Fibroblast of pulmonary artery (primary cell): Measurements from ENCODE around the gene ERF.

ENCODE experiments used
- DNase-seq: peaks from one replicate; pipeline ENCODE4 v3.0.0-alpha.2; 2010; ENCODE audit warnings: low read depth
- H3K4me3 ChIP-seq: replicated peaks from 2 replicates; pipeline ENCODE4 v1.5.1; 2011; ENCODE audit warnings: low read depth, mild to moderate bottlenecking, control low read depth, low read length, moderate library complexity
- TF ChIP-seq, protein P1 (sequence below): IDR thresholded peaks from 2 replicates; pipeline ENCODE4 v1.5.1; 2011; ENCODE audit warnings: mild to moderate bottlenecking, control low read depth, low read length, inconsistent platforms; ENCODE audit errors: missing control alignments

Gene ERF

DNA sequence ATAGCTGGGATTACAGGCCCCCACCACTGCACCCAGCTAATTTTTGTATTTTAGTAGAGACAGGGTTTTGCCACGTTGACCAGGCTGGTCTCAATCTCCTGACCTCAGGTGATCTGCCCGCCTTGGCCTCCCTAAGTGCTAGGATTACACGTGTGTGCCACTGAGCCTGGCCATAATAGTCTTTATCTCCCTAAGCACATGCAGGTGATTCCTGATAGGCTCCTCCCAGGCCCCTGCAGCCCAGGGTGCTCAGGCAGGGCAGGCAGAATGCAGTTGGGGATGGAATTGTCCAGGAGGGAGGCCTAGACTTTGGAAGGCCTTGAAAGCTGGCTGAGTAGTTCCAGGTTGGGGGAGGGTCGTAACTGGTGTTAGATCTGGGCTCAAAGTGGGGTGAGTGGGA is 26.3 kb downstream of the ERF start:
- H3K4me3 ChIP-seq = no peak overlapping the region
- TF ChIP-seq, protein P1, sequence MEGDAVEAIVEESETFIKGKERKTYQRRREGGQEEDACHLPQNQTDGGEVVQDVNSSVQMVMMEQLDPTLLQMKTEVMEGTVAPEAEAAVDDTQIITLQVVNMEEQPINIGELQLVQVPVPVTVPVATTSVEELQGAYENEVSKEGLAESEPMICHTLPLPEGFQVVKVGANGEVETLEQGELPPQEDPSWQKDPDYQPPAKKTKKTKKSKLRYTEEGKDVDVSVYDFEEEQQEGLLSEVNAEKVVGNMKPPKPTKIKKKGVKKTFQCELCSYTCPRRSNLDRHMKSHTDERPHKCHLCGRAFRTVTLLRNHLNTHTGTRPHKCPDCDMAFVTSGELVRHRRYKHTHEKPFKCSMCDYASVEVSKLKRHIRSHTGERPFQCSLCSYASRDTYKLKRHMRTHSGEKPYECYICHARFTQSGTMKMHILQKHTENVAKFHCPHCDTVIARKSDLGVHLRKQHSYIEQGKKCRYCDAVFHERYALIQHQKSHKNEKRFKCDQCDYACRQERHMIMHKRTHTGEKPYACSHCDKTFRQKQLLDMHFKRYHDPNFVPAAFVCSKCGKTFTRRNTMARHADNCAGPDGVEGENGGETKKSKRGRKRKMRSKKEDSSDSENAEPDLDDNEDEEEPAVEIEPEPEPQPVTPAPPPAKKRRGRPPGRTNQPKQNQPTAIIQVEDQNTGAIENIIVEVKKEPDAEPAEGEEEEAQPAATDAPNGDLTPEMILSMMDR = no peak
- DNase-seq = no peak

DNA sequence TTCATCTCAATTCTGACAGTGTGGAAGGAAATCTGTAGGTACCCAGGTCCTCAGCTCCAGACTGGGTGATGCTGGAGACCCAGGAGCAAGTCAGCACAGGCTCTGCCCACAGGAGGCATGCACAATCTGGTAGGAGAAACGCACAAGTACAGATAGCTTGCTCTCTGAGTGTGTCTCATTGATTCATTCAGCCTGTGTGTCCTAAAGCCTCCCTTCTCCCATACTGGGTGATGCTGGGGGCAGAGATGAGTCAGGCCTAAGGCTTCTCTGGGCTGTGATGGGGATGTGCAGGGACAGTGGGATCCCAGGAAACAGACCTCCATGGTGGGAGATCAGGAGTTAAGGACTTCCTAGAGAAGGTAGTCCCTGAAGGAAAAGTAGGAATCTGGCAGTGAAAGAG is 28.0 kb downstream of the ERF start:
- TF ChIP-seq, protein P1 = no peak
- no peak overlapping the region for H3K4me3 ChIP-seq
- DNase-seq = no peak

DNA sequence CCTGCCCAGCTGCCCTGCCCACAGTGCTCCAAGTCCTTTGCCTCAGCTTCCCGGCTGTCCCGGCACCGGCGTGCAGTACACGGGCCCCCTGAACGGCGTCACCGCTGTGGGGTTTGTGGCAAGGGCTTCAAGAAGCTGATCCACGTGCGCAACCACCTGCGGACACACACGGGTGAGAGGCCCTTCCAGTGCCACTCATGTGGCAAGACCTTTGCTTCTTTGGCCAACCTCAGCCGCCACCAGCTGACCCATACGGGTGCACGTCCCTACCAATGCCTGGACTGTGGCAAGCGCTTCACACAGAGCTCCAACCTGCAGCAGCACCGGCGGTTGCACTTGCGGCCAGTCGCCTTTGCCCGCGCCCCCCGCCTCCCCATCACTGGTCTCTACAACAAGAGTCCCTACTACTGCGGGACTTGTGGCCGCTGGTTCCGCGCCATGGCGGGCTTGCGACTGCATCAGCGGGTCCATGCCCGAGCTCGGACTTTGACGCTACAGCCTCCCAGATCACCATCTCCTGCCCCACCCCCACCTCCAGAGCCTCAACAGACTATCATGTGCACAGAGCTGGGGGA is 29.1 kb downstream of the ERF start:
- TF ChIP-seq, protein P1 = no peak
- no peak overlapping the region for H3K4me3 ChIP-seq
- no peak for DNase-seq

DNA sequence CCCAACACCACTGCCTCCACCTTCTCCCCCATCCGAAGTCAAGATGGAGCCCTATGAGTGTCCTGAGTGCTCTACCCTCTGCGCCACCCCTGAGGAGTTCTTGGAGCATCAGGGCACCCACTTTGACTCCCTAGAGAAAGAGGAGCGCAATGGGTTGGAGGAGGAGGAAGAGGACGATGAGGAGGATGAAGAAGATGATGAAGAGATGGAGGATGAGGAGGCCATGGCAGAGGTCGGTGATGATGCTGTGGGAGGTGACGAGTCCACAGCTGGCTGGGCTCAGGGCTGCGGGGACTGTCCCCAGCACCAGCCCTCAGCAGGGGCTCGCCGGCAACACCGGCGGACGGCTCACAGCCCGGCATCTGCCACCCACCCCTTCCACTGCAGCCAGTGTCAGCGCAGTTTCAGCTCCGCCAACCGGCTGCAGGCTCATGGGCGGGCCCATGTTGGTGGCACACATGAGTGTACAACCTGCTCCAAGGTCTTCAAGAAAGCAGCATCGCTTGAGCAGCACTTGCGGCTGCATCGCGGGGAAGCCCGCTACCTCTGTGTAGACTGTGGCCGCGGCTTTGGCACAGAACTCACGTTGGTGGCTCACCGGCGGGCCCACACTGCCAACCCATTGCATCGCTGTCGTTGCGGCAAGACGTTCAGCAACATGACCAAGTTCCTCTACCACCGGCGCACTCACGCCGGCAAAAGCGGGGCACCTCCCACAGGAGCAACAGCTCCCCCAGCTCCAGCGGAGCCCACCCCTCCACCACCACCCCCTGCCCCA is 29.8 kb downstream of the ERF start:
- no peak overlapping the region for H3K4me3 ChIP-seq
- no peak for DNase-seq
- TF ChIP-seq, protein P1 = no peak

DNA sequence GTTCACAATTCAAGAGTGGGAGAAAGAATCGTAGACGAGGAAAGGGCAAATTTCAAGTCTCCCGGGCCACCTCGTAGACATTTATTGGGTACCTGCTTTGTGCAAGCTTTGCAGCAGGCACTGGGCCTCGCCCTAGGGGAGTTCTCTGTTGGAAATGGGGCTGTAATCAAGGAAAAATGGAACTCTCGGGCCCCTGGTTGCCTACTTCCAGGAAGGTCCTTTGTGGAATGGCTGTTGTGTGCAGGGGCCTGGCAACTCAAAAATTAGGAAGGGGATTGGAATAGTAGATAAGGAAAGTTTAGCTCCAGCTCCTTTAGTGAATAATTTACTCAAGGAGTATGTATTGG is 34.2 kb downstream of the ERF start:
- DNase-seq = no peak
- TF ChIP-seq, protein P1 = no peak

DNA sequence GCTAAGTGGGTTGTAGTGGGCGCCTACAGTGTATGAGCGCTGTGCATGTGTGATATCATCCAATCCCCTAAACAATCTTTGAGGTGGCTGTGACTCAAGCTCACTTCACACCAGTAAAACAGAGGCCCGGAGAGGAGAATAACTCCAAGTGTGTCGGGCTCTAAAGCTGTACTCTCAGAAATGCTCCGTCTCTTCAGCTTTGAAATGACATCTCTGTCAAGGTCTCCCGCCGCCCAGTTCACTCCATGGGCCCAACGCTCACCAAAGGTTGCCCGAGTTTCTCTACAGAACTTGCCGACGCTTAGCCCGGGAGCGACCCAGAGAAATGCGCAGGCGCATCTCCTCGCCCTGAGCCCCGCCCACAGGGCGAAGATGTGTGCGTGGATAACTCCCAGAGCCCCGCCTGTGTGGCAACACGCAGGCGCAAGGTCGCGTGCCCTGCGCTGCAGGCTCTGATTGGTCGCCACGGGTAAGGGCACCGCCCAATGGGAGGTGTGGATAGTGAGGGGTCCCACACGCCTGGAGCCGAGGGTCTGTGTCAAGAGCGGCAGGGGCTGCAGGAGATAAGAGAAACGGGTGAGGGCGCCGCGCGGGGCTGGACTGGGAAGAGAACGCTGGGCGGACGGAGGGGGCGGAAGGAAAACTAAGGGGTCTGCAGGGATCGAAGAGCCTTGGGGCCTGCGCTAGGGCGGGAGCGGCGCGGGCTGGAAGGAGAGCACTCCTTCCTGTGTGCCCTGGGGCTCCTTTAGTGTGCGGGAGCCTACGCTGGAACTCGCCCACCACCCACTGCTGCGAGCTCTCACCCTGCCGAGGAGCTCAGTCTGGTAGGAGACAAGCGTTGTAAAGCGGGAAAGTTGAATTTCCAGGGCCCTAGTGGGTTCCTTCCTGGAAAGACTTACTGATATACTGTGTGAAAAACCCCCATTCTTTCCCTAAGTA is 34.8 kb downstream of the ERF start, which contains the start of gene ZNF526:
Gene ZNF526, plus strand, starts transcription at position 501 of the 939 bp plus-strand sequence. CDS start 4,092 bp downstream, outside the sequence.
- TF ChIP-seq, protein P1 = no peak
- peak; percentile 97 for DNase-seq
- H3K4me3 ChIP-seq = peak within 1 kb of the TSS; percentile 98

More for the DNA sequence above, 34.2 kb downstream of the ERF start:
- H3K4me3 ChIP-seq = peak overlapping the region; percentile 98
